ENCODE results near the gene TTC3.

Gene TTC3

GRCh38 chr21:37230632-37231248 lies 157.7 kb downstream of the TTC3 start:
- no peak for DNase-seq

GRCh38 chr21:37231249-37231645 lies 158.2 kb downstream of the TTC3 start:
- no peak for DNase-seq

- no peak for DNase-seq
Observed at GRCh38 chr21:37231671-37232070, 158.6 kb downstream of the TTC3 start.

GRCh38 chr21:37232274-37233018 lies 159.4 kb downstream of the TTC3 start:
- DNase-seq: no peak

- no peak for DNase-seq
Observed at GRCh38 chr21:37233551-37234146, 160.6 kb downstream of the TTC3 start.

GRCh38 chr21:37237346-37237745 lies 164.3 kb downstream of the TTC3 start:
- DNase-seq: no peak

GRCh38 chr21:37237764-37238163 lies 164.7 kb downstream of the TTC3 start:
- DNase-seq: no peak

GRCh38 chr21:37240978-37241377 lies 167.9 kb downstream of the TTC3 start:
- no peak for DNase-seq

- DNase-seq: no peak
Observed at GRCh38 chr21:37241426-37241825, 168.4 kb downstream of the TTC3 start.

GRCh38 chr21:37243961-37244360 lies 170.9 kb downstream of the TTC3 start:
- no peak for DNase-seq

GRCh38 chr21:37244501-37245095 lies 171.5 kb downstream of the TTC3 start:
- DNase-seq: no peak

GRCh38 chr21:37245151-37245550 lies 172.1 kb downstream of the TTC3 start:
- DNase-seq: no peak

- no peak for DNase-seq
Observed at GRCh38 chr21:37248298-37248697, 175.2 kb downstream of the TTC3 start.

- DNase-seq: no peak
Observed at GRCh38 chr21:37249112-37249904, 176.3 kb downstream of the TTC3 start.

GRCh38 chr21:37251294-37251634 lies 178.2 kb downstream of the TTC3 start:
- DNase-seq: no peak
